B cell (primary cell): Measurements from ENCODE around the gene IGFBP3. TPM values are rescaled to one million over a fixed set of nuclear protein-coding genes. Genes with fewer than 3 reads are reported as not detected.

ENCODE experiments used
- ATAC-seq: fragments of 200-7000 bp; cut with Tn5 transposase; one replicate; pipeline ENCODE4 v1.10.0; 2021; ENCODE audit warnings: low read depth, mild to moderate bottlenecking, moderate number of reproducible peaks, moderate library complexity
- CTCF ChIA-PET: fragments of 350-600 bp; sonication (Branson Sonifier 250); formaldehyde crosslinking; loops from one replicate; lab custom pipeline; 2021; ENCODE audit warnings: antibody characterized with exemption, inconsistent platforms; lab: Charles Lee
- POLR2A ChIA-PET: fragments of 350-600 bp; sonication (Branson Sonifier 250); formaldehyde crosslinking; loops from one replicate; lab custom pipeline; 2021; ENCODE audit warnings: antibody characterized with exemption; lab: Charles Lee
- DNase-seq: peaks from one replicate; pipeline ENCODE4 v3.0.0; 2013
- H2AFZ ChIP-seq: 2 replicates; pipeline ENCODE4 v1.6.1; 2012; ENCODE audit warnings: mild to moderate bottlenecking, low read depth, low read length; ENCODE audit not compliant: insufficient read depth, poor library complexity, severe bottlenecking
- H3K27ac ChIP-seq, 2 donors: 1 replicate in 1 of 2; 2 replicates in 1 of 2; pipeline ENCODE4 v1.5.1; 2012 to 2013; ENCODE audit warnings: low read length in 2 of 2, mild to moderate bottlenecking in 2 of 2, moderate library complexity in 1 of 2
- H3K27me3 ChIP-seq, 4 experiments: fragments of 200-600 bp in 1 of 4; sonication (generic) in 1 of 4; replicated peaks in 1 of 4; 1 replicate in 2 of 4; 2 replicates in 2 of 4; pipeline versions ENCODE4 v1.6.1 to v1.7.0; 2013 to 2016; ENCODE audit warnings: low read length in 3 of 4, mild to moderate bottlenecking in 2 of 4, mixed read lengths in 1 of 4, moderate library complexity in 1 of 4; ENCODE audit not compliant: insufficient read depth in 4 of 4, control insufficient read depth in 3 of 4; ENCODE audit errors: control extremely low read depth in 1 of 4
- H3K36me3 ChIP-seq, 2 experiments: replicated peaks in 1 of 2; 1 replicate in 1 of 2; 2 replicates in 1 of 2; pipeline versions ENCODE4 v1.6.1 to v1.7.1; 2013; ENCODE audit warnings: low read length in 1 of 2; ENCODE audit not compliant: insufficient read depth in 2 of 2, control insufficient read depth in 1 of 2; ENCODE audit errors: control extremely low read depth in 1 of 2, extremely low read depth in 1 of 2
- H3K4me1 ChIP-seq, 2 donors: fragments of 200-600 bp in 1 of 2; sonication (generic) in 1 of 2; 1 replicate in 1 of 2; 2 replicates in 1 of 2; pipeline versions ENCODE4 v1.5.1 to v1.6.1; 2013 to 2017; ENCODE audit warnings: low read length in 2 of 2; ENCODE audit not compliant: control insufficient read depth in 2 of 2, insufficient read depth in 2 of 2
- H3K4me2 ChIP-seq: replicated peaks from 2 replicates; pipeline ENCODE3; 2012; ENCODE audit warnings: mild to moderate bottlenecking, low read depth, low read length; ENCODE audit not compliant: poor library complexity, severe bottlenecking
- H3K4me3 ChIP-seq, 5 experiments: fragments of 200-600 bp in 1 of 5; sonication (generic) in 1 of 5; 1 replicate in 3 of 5; 2 replicates in 2 of 5; pipeline versions ENCODE4 v1.5.1 to v1.7.0; 2011 to 2016; ENCODE audit warnings: low read length in 4 of 5, mild to moderate bottlenecking in 4 of 5, low read depth in 2 of 5, control low read depth in 1 of 5, moderate library complexity in 1 of 5; ENCODE audit not compliant: insufficient read depth in 1 of 5; ENCODE audit errors: control extremely low read depth in 1 of 5, extremely low read depth in 1 of 5
- H3K79me2 ChIP-seq: fragments of 200-600 bp; sonication (generic); one replicate; pipeline ENCODE4 v1.6.0; 2016; ENCODE audit warnings: low read length; ENCODE audit not compliant: control insufficient read depth, insufficient read depth
- H3K9ac ChIP-seq: fragments of 200-600 bp; sonication (generic); 2 replicates; pipeline ENCODE4 v1.6.1; 2017; ENCODE audit warnings: mild to moderate bottlenecking, low read length, moderate library complexity
- H3K9me3 ChIP-seq, 3 donors: one replicate each; pipeline versions ENCODE4 v1.6.1 to v1.7.1; 2013; ENCODE audit warnings: low read length in 2 of 3; ENCODE audit not compliant: control insufficient read depth in 2 of 3, insufficient read depth in 1 of 3; ENCODE audit errors: control extremely low read depth in 1 of 3
- H4K20me1 ChIP-seq: 2 replicates; pipeline ENCODE4 v1.6.0; 2012; ENCODE audit warnings: mild to moderate bottlenecking, low read length; ENCODE audit not compliant: insufficient read depth, control insufficient read depth, poor library complexity, severe bottlenecking
- H3K27ac Mint-ChIP-seq: one replicate; pipeline ENCODE4 v1.8.0; 2021; ENCODE audit warnings: mixed read lengths
- H3K27me3 Mint-ChIP-seq: one replicate; pipeline ENCODE4 v1.8.0; 2021; ENCODE audit warnings: mixed read lengths
- H3K4me1 Mint-ChIP-seq: one replicate; pipeline ENCODE4 v1.8.0; 2021; ENCODE audit warnings: mixed read lengths
- H3K4me3 Mint-ChIP-seq: one replicate; pipeline ENCODE4 v1.8.0; 2021; ENCODE audit warnings: mixed read lengths
- H3K9me3 Mint-ChIP-seq: one replicate; pipeline ENCODE4 v1.8.0; 2022; ENCODE audit warnings: mixed read lengths; ENCODE audit not compliant: insufficient read depth
- CTCF ChIP-seq: fragments of 200-600 bp; IDR thresholded peaks from one replicate; pipeline ENCODE4 v1.8.0; 2022; ENCODE audit warnings: antibody characterized with exemption, mild to moderate bottlenecking
- EZH2 ChIP-seq: IDR thresholded peaks from 2 replicates; pipeline ENCODE4 v1.6.1; 2012; ENCODE audit warnings: borderline replicate concordance, low read depth, mild to moderate bottlenecking, moderate library complexity, low read length; ENCODE audit not compliant: insufficient read depth, poor library complexity, severe bottlenecking
- WGBS: methylation state at CpG from one replicate; pipeline ENCODE4 v1.1.5; 2013; ENCODE audit warnings: missing lambda C conversion rate; ENCODE audit not compliant: insufficient coverage; 5-methylcytosine and 5-hydroxymethylcytosine counted together
- intact Hi-C: fragments of 100-400 bp; cut with micrococcal nuclease; formaldehyde crosslinking; loops from one replicate; pipeline ENCODE4 v1.10.0; 2022
- polyA plus RNA-seq: library from polyadenylated mRNA; depleted of rRNA; stranded (reverse); fragments of >200 nt; gene quantifications from 2 replicates; pipeline ENCODE4 v1.2.3, GENCODE V29; 2012
- total RNA-seq, 2 donors: library from RNA; stranded (reverse); fragments of 120-200 nt in 1 of 2; gene quantifications; 1 replicate in 1 of 2; 2 replicates in 1 of 2; pipeline versions ENCODE4 v1.2.3 to v1.2.4, GENCODE V29; 2013 to 2022

Gene IGFBP3
- total and polyA plus RNA-seq, 2 donors (not counting 1 experiment from before 2014, with no cell fraction given), result not detected

GRCh38 chr7:45937862-45938261 lies 16.8 kb upstream of the IGFBP3 start:
- no peak overlapping the region for H3K4me2 ChIP-seq
- H3K9ac ChIP-seq, result no peak overlapping the region
- ATAC-seq (no peak), DNase-seq (no peak)
- Mint-ChIP-seq H3K27ac (no peak overlapping the region), H3K4me3 (no peak overlapping the region), H3K4me1 (peaks cover 8% of the 10 kb centered on the region), H3K27me3 (peaks cover 21% of the 10 kb centered on the region), H3K9me3 (peaks cover 3% of the 10 kb centered on the region)
- ChIA-PET POLR2A (no interaction called here), CTCF (no interaction called here)
- no peak for TF ChIP-seq CTCF
- TF ChIP-seq EZH2, result no peak
- intact Hi-C loops, result no loop called here
- peaks cover 0 to 4% of the 10 kb centered on the region in 2 donors for H3K4me1 ChIP-seq
- no peaks in the 10 kb centered on the region for H3K79me2 ChIP-seq
- no peaks in the 10 kb centered on the region for H3K36me3 ChIP-seq
- H3K9me3 ChIP-seq, result peaks cover 0 to 29% (median 0%) of the 10 kb centered on the region in 3 donors
- no peak overlapping the region for H3K27ac ChIP-seq
- H4K20me1 ChIP-seq, result no peaks in the 10 kb centered on the region
- WGBS, result 88% methylated on average over 2 of the region's 2 CpGs
- peaks cover 0 to 10% (median 7%) of the 10 kb centered on the region in 4 experiments for H3K27me3 ChIP-seq
- H2AFZ ChIP-seq, result no peak overlapping the region
- H3K4me3 ChIP-seq, result no peak overlapping the region

GRCh38 chr7:45937301-45937700 lies 16.2 kb upstream of the IGFBP3 start:
- intact Hi-C loops, result no loop called here
- CTCF ChIA-PET, result no interaction called here
- POLR2A ChIA-PET, result no interaction called here

More at GRCh38 chr7:45937301-45937700, 16.2 kb upstream of the IGFBP3 start:
- Mint-ChIP-seq H3K4me3 (no peak overlapping the region), H3K9me3 (peaks cover 3% of the 10 kb centered on the region), H3K4me1 (peaks cover 8% of the 10 kb centered on the region), H3K27me3 (peaks cover 21% of the 10 kb centered on the region), H3K27ac (no peak overlapping the region)
- H4K20me1 ChIP-seq, result no peaks in the 10 kb centered on the region
- 63% methylated on average over 6 of the region's 6 CpGs for WGBS
- H3K36me3 ChIP-seq, result no peaks in the 10 kb centered on the region
- H3K9me3 ChIP-seq, result peaks cover 0 to 29% (median 0%) of the 10 kb centered on the region in 3 donors
- H3K79me2 ChIP-seq, result no peaks in the 10 kb centered on the region
- H3K4me2 ChIP-seq, result no peak overlapping the region
- peaks cover 0 to 4% of the 10 kb centered on the region in 2 donors for H3K4me1 ChIP-seq
- no peak for TF ChIP-seq EZH2
- TF ChIP-seq CTCF, result no peak
- no peak overlapping the region for H3K27ac ChIP-seq
- DNase-seq (no peak), ATAC-seq (no peak)
- peaks cover 0 to 10% (median 7%) of the 10 kb centered on the region in 4 experiments for H3K27me3 ChIP-seq
- no peak overlapping the region for H3K4me3 ChIP-seq
- H3K9ac ChIP-seq, result no peak overlapping the region
- H2AFZ ChIP-seq, result no peak overlapping the region
